Measurements from ENCODE around the gene PPP3CA.
A peak's percentile ranks its signal among the peaks of the same experiment; 100 is the strongest.

PPP3CA gene

DNA sequence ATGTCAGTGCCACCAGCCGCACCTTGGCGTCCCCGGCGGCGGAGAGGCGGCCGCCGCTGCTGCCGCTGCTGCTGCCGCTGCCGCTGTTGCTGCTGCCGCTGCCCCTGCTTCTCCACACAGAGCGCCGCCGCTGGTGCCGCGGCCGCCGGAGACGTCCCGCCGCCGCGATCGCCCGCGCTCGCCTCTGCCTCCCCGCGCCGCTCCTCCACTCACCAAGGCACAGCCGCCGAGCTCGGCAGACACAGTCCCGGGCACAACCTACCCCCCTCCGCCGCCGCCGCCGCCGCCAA lies at the start of gene PPP3CA:
TSS of gene PPP3CA (minus strand) at position 260 of the 290 bp plus-strand sequence.
- DNase-seq (ENCODE audit: low read depth, low spot score) = no peak

- DNase-seq (ENCODE audit: low read depth, low spot score) = no peak
Measured at GRCh38 chr4:101393256-101393655, 45.9 kb upstream of the PPP3CA start.

GRCh38 chr4:101370663-101371210 lies 23.4 kb upstream of the PPP3CA start:
- DNase-seq (ENCODE audit: low read depth, low spot score) = no peak

DNA sequence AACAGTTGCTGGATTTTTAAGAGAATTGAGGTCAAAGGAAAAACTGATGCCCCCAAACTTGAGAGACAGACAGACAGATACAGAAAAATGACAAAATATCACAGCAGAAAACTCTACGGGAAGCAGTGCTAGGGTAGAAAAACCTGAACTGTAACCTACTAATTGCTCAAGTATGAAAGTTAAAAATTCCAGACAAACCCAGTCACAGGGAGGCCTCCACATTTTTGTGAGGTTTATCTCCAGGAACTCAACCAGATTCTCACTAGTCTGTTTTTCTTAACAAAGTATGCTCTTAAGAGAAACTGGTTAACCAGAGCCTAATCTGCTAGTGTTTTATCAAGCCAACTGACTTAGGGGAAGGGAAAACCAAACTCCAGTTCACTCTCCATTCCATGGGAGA lies 19.9 kb upstream of the PPP3CA start:
- no peak for DNase-seq (ENCODE audit: low read depth, low spot score)

- DNase-seq (ENCODE audit: low read depth, low spot score) = no peak
Measured at GRCh38 chr4:101366331-101366730, 19.0 kb upstream of the PPP3CA start.

- DNase-seq (ENCODE audit: low read depth, low spot score) = no peak
Measured at GRCh38 chr4:101357751-101358150, 10.4 kb upstream of the PPP3CA start.

DNA sequence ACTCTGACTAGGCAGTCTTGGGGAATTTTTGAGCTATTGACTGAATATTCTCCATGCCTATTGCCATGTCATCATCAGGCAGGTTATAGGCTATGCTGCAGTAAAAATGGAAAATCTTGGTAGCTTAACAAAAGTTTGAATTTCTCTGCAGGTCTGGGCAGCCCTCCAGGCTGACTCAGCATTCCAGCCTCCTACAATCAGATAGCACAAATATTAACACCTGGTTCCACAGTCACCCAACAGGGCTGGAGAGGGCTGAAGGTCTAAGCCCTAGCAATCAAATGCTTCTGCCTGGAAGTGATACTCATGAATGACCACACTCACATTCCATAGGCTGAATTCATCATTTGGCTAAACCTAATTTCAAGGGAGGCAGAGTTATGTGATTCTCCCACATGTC lies 9.6 kb upstream of the PPP3CA start:
- no peak for DNase-seq (ENCODE audit: low read depth, low spot score)

GRCh38 chr4:101355767-101356702 lies 8.7 kb upstream of the PPP3CA start:
- no peak for DNase-seq (ENCODE audit: low read depth, low spot score)

DNA sequence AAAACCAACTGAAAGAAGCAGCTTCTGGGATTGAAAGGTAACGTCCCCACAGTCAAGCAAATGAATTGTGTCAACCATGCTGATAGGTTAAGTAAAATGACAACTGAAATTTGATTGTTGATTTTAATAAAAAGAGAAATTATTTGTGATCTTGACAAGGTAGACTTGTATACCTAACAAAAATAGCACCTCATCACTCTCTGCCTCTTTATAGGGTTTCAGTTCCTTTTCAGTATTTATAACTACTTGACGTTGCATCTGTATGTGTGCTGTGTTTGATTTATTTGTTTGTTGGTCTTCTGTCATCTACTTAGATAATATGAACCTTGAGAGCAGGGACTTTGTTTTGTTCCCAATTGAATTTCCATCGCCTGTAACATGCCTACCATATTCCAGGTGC lies 7.9 kb upstream of the PPP3CA start:
- DNase-seq (ENCODE audit: low read depth, low spot score) = no peak

GRCh38 chr4:101349801-101350064 lies 2.4 kb upstream of the PPP3CA start:
- DNase-seq (ENCODE audit: low read depth, low spot score) = no peak

DNA sequence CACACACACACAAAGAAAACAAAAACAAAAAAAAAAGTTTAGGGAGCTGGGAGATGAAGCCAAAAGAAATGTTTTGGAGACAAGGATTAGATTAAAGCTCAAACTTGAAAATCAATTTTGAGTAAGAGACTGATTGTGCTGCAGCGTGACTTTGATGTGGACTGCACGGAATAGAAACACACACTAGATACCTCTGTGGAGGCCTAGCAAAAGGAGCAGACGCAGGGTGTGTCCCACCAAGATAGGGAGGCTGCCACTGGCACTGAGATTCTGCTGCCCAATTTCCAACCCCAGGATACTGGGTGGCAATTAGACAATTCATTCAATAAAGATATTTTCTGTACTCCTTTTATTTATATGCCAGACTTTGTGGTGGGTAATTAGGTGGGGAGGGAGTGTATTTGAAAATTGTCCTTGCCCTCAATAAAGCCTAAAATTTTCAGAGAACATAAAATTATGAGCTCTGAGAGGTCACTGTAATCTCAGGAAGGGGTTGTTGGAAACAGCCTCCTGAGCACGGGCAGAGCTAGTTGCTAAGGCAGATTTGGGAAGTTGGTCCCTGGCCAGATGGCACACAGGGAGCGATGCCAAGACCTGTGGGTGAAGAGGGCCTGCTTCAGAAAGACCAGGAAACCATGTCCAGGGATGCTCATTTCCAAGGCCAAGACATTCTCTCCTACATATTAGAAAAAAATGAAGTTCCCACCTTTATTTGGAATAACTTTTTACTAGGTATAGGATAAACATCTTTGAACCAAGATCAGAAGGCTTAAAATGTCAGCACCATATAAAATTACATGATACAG lies 1.9 kb upstream of the PPP3CA start:
- no peak for DNase-seq (ENCODE audit: low read depth, low spot score)

GRCh38 chr4:101348367-101348827 lies 1.1 kb upstream of the PPP3CA start:
- DNase-seq (ENCODE audit: low read depth, low spot score) = no peak

- DNase-seq (ENCODE audit: low read depth, low spot score) = peak; percentile 91
Measured at GRCh38 chr4:101347557-101348366, 436 bp upstream of the PPP3CA start.

GRCh38 chr4:101346351-101347266 lies 717 bp downstream of the PPP3CA start:
- DNase-seq (ENCODE audit: low read depth, low spot score) = no peak

DNA sequence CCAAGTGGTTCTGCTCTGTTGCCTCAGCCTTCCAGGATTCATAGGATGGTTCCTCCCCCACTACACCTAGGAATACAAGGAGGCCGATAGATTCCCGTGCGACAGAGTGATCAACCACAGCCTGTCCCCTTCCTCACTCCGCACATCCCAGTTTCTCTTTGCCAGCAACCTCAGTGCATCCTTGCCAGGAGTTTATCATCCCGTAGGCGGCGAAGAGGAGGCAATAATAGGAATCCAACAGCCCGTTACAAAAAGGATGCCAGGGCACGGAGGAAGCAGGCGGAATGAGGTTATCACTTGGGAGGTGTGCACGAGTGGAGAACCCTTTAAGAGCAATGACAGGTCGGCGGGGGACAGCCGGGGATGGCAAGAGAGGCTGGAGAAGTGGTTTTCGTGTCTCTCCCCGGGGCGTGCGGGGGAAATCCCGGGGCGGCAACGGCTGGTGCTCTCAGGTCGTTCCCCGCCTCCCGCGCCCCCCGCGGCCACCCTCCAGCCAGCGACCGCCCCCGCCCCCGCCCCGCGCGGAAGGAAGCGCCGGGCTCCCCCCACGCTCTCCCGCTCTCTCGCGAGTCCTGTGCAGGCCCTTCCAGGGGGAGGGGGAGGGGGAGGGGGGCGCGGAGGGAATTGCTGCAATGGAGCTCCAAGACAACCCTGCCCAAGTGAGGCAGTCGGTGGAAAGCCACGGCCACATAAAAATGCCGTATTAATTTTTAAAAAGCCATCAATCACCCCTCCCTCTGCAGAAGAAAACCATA lies 1.6 kb downstream of the PPP3CA start:
- DNase-seq (ENCODE audit: low read depth, low spot score) = no peak

GRCh38 chr4:101345271-101345595 lies 2.1 kb downstream of the PPP3CA start:
- DNase-seq (ENCODE audit: low read depth, low spot score) = no peak

DNA sequence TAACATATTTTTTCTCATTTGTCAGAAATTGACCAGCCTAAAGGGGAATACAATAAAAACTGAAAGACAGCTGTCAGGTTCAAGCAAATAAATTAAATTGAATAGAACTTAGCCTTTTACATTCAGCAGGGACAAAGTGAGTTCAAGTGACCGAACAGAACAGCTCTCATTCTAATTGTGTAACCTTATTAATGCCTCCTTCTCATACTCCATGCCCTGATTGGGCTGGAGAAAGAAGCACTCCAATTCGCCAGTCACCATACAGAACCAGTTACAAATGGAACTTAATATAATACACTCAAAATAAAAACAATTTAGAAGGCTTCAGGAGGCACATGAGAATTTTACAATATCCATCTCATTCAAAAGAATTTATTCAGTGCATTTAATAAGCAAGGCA lies 8.0 kb downstream of the PPP3CA start:
- DNase-seq (ENCODE audit: low read depth, low spot score) = no peak

DNA sequence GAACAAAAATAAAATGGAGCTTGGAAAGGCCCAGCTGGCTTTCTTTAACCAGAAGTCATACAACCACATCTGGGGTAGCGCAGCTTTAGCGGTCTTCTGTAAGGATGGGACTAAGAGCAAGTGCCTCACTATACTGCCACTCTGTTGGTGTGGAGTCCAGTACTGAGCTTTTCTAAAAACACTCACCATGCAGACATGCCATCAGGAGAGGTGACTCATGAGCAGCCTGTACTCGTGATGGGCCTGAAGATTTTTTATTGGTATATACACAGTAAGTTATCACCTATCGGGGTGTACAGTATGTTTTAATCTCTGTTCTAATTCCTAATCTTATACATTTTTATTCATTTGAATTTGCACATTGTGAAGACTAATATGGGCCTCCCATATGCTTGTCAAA lies 9.6 kb downstream of the PPP3CA start:
- no peak for DNase-seq (ENCODE audit: low read depth, low spot score)

- DNase-seq (ENCODE audit: low read depth, low spot score) = no peak
Measured at GRCh38 chr4:101334963-101335572, 12.3 kb downstream of the PPP3CA start.

- DNase-seq (ENCODE audit: low read depth, low spot score) = no peak
Measured at GRCh38 chr4:101332424-101332823, 14.9 kb downstream of the PPP3CA start.

All from smooth muscle cell of the brain vasculature (primary cell).